SH-SY5Y (cell line): Measurements from ENCODE around the gene CTNND2.

ENCODE experiments used
- GATA2 ChIP-seq: IDR thresholded peaks from 2 replicates; pipeline ENCODE4 v1.6.1; 2011; ENCODE audit warnings: mild to moderate bottlenecking, low read depth, low read length
- GATA3 ChIP-seq: IDR thresholded peaks from 2 replicates; pipeline ENCODE4 v1.6.1; 2011; ENCODE audit warnings: low read depth, mild to moderate bottlenecking, low read length, moderate library complexity

- TF ChIP-seq GATA3 = no peak
- no peak for TF ChIP-seq GATA2
Observed at GRCh38 chr5:11054014-11054413, 850.2 kb downstream of the CTNND2 start.
